Rectal smooth muscle tissue (tissue), 1 donor: ENCODE results near the gene ARHGEF1.
A peak's percentile ranks its signal among the peaks of the same experiment; 100 is the strongest.

ENCODE experiments used
- H3K27ac ChIP-seq: one replicate; pipeline ENCODE4 v1.7.0; 2013; ENCODE audit warnings: low read depth, low read length, inconsistent platforms
- H3K27me3 ChIP-seq: one replicate; pipeline ENCODE4 v1.7.0; 2013; ENCODE audit warnings: low read length; ENCODE audit not compliant: control insufficient read depth, insufficient read depth
- H3K36me3 ChIP-seq: one replicate; pipeline ENCODE4 v1.7.0; 2013; ENCODE audit warnings: low read length; ENCODE audit not compliant: control insufficient read depth, insufficient read depth
- H3K4me1 ChIP-seq: one replicate; pipeline ENCODE4 v1.7.0; 2013; ENCODE audit warnings: low read length; ENCODE audit not compliant: control insufficient read depth, insufficient read depth
- H3K4me3 ChIP-seq: one replicate; pipeline ENCODE4 v1.7.0; 2013; ENCODE audit warnings: low read length
- H3K9ac ChIP-seq: one replicate; pipeline ENCODE4 v1.7.0; 2013; ENCODE audit warnings: low read length

ARHGEF1 gene

DNA sequence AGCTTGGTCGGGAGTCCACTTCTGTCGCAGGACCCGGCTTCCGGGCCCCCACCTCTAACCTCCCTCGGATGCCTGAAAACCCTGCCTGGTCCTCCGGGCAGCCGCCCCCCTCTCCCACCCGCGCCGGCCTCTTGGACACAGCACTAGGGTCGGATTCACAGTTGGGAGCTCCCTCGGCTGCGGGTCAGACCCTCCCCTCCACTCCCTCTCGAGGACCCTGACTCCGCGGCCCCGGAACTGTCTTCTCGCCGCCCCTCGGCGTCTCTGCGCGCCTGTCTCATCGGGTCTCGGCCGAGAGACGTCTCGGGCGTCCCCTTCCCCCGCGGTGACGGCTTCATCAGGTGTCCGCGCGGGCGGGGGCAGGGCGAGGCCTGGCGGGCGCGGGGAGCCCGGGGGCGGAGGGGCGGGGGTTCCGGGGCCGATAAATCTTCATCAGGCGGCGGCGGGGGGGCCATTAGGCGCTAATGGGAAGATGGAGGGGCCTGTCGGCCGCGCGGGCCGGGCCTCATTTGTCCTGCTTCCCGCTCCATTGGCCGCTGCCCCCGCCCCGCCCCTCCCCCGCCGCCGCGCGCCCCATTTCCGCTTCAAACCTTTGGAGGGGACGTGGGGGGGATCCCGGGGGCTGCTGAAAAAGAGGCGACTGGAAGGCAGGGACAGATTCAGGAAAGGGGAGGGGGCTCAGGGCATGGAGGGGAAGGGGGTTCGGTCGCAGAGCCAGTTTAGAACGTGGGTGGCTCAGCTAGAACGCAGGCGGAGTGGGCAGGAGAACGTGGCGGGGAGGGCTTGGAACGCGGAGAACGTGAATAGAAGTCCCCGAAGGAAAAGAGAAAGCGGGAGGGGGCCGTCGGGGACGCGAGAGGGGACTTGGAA is 57.1 kb downstream of the ARHGEF1 start:
- Histone ChIP-seq H3K27me3 (peaks cover 6% of the 10 kb centered on the region), H3K36me3 (no peaks in the 10 kb centered on the region), H3K9ac (no peak overlapping the region), H3K4me1 (no peaks in the 10 kb centered on the region), H3K4me3 (peak overlapping the region; percentile 70), H3K27ac (no peak overlapping the region)

GRCh38 chr19:41940731-41941409 is 57.9 kb downstream of the ARHGEF1 start:
- no peak overlapping the region for H3K27ac ChIP-seq
- no peaks in the 10 kb centered on the region for H3K4me1 ChIP-seq

GRCh38 chr19:41941410-41942202 is 58.6 kb downstream of the ARHGEF1 start:
- Histone ChIP-seq H3K4me1 (no peaks in the 10 kb centered on the region), H3K9ac (no peak overlapping the region), H3K36me3 (no peaks in the 10 kb centered on the region), H3K4me3 (peak overlapping the region; percentile 70), H3K27me3 (peaks cover 6% of the 10 kb centered on the region), H3K27ac (no peak overlapping the region)

More at GRCh38 chr19:41940731-41941409, 57.9 kb downstream of the ARHGEF1 start:
- no peaks in the 10 kb centered on the region for H3K36me3 ChIP-seq
- H3K9ac ChIP-seq = no peak overlapping the region
- peak overlapping the region; percentile 70 for H3K4me3 ChIP-seq
- peaks cover 6% of the 10 kb centered on the region for H3K27me3 ChIP-seq

- Histone ChIP-seq H3K4me1 (no peaks in the 10 kb centered on the region), H3K4me3 (no peak overlapping the region), H3K27me3 (peaks cover 6% of the 10 kb centered on the region), H3K9ac (no peak overlapping the region), H3K27ac (no peak overlapping the region), H3K36me3 (no peaks in the 10 kb centered on the region)
Observed at GRCh38 chr19:41944336-41944735, 61.4 kb downstream of the ARHGEF1 start.

DNA sequence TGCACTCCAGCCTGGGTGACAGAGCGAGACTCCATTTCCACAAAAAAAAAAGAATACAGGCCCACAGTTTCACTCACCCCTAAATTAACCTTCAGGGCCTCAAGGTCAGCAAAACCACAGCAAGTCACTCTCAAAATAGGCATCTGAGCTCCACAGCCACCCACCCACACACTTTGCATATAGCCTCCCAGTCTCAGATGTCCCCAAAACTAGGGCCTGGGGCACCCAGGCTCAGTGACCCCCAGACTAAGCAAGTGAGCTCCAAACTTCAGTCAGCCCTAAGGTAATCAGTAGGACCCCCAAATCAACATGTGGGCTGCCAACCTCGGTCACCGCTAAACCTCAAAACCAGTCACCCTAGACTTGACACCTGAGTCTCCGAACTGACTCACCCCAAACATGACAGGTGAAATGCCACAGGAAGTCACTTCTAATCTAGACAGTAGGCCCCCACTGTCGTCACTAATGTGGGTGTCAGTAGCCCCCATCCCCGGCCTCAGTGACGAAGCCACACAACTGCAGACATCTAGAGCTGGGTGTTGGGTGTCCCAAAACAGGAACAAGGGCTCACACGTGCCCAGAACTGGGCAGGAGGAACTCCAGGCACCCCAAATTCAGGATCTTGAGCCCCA is 62.3 kb downstream of the ARHGEF1 start:
- Histone ChIP-seq H3K27ac (no peak overlapping the region), H3K36me3 (no peaks in the 10 kb centered on the region), H3K27me3 (peaks cover 6% of the 10 kb centered on the region), H3K9ac (no peak overlapping the region), H3K4me1 (no peaks in the 10 kb centered on the region), H3K4me3 (no peak overlapping the region)

DNA sequence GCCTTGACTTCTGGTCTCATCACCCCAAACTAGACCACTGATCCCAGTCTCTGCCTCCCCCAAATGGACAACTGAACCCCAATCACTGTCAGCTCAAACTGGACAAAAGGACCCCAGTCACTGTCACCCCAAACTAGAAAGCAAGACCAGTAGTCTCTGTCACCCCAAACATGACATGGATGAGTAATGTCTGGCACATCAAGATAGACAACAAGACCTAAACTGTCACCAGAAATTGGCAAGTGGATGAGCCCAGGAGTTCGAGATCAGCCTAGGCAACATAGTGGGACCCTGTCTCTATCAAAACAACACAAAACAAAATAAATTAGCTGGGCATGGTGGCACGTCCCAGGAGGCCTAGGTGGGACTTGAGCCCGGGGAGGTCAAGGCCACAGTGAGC is 64.1 kb downstream of the ARHGEF1 start:
- Histone ChIP-seq H3K4me1 (no peaks in the 10 kb centered on the region), H3K4me3 (no peak overlapping the region), H3K36me3 (no peaks in the 10 kb centered on the region), H3K27me3 (no peaks in the 10 kb centered on the region), H3K9ac (no peak overlapping the region), H3K27ac (no peak overlapping the region)

- H3K27ac ChIP-seq = no peak overlapping the region
- H3K9ac ChIP-seq = no peak overlapping the region
Observed at GRCh38 chr19:41951686-41952172, 68.7 kb downstream of the ARHGEF1 start.

GRCh38 chr19:41955521-41955920 is 72.5 kb downstream of the ARHGEF1 start:
- Histone ChIP-seq H3K27ac (no peak overlapping the region), H3K9ac (no peak overlapping the region), H3K4me3 (no peak overlapping the region), H3K36me3 (peaks cover 2% of the 10 kb centered on the region), H3K27me3 (no peaks in the 10 kb centered on the region), H3K4me1 (peaks cover 2% of the 10 kb centered on the region)

More at GRCh38 chr19:41951686-41952172, 68.7 kb downstream of the ARHGEF1 start:
- no peak overlapping the region for H3K4me3 ChIP-seq
- H3K27me3 ChIP-seq = no peaks in the 10 kb centered on the region
- no peaks in the 10 kb centered on the region for H3K36me3 ChIP-seq
- H3K4me1 ChIP-seq = no peaks in the 10 kb centered on the region

- H3K4me3 ChIP-seq = peak overlapping the region; percentile 52
- no peaks in the 10 kb centered on the region for H3K27me3 ChIP-seq
Observed at GRCh38 chr19:41956621-41957020, 73.6 kb downstream of the ARHGEF1 start.

More at GRCh38 chr19:41956621-41957020, 73.6 kb downstream of the ARHGEF1 start:
- peaks cover 2% of the 10 kb centered on the region for H3K36me3 ChIP-seq
- H3K9ac ChIP-seq = peak overlapping the region; percentile 47
- peaks cover 2% of the 10 kb centered on the region for H3K4me1 ChIP-seq
- H3K27ac ChIP-seq = no peak overlapping the region
